Measurements from ENCODE around the gene SIX1.

Gene SIX1

DNA sequence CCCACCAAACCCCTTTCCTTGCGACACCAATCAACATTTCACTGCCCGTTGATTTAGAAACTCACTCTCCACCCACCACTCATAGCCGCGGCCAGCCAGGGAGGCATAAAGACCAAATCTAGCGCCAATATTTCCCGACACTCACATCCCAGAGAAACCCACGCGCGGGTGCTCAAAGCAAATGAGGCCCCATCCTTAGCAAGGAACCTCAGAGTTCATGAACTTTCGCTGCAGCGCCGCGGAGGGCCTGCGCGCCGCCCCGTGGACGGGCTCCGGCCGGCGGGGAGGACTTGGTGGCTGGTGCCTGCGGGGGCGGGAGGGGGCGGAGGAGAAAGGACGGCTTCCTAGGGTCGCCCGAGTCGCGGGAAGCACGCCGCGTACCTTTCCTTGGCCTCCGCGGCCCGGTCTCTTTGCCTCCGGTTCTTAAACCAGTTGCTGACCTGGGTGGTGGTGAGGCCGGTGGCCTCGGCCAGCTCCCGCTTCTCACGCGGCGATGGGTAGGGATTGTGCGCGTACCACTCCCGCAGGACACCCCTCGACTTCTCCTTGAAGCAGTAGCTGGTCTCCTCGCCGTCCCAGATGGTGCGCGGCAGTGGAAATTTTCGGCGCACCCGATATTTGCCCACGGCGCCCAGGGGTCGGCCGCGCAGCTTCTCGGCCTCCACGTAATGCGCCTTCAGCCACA is 886 bp downstream of the SIX1 start:
- H3K9me3 ChIP-seq (ENCODE audit: control insufficient read depth, insufficient read depth, low read depth, low read length): no peaks in the 10 kb centered on the region
- CTCF ChIA-PET: interaction anchor here (0.6 to 1.5 kb wide), 4 partner anchors 14 to 605 kb away, joined by 3 read pairs; no protein-coding TSS in a partner anchor
- H3K27ac ChIP-seq (ENCODE audit: extremely low read depth, low read depth, low read length): peak overlapping the region; percentile 97
- H3K36me3 ChIP-seq (ENCODE audit: control insufficient read depth in 2 of 2, insufficient read depth in 1 of 2, low read length in 2 of 2): peaks cover 13 to 26% of the 10 kb centered on the region in 2 experiments
- H3K4me1 ChIP-seq (ENCODE audit: control insufficient read depth, insufficient read depth, low read length): peaks cover 43% of the 10 kb centered on the region
- POLR2A ChIA-PET: interaction anchor here (0.9 to 3.8 kb wide), 5 partner anchors 11 to 333 kb away, joined by 3 to 62 read pairs (median 4); partner anchors contain the start of genes SIX4, SLC38A6 and TRMT5
- peak overlapping the region; percentile 72 for H3K4me3 ChIP-seq (ENCODE audit: low read depth, low read length)
- TF ChIP-seq ZNF654 (tag by site-specific recombination; IDR thresholded peaks at IDR 0.05; ENCODE audit: low read depth) (no peak), ZNF19 (tag by site-specific recombination; IDR thresholded peaks at IDR 0.05; ENCODE audit: low read depth) (no peak), ZNF423 (tag by site-specific recombination; IDR thresholded peaks at IDR 0.05) (no peak), GLIS1 (tag by site-specific recombination; IDR thresholded peaks at IDR 0.05) (peak; percentile 19), ZNF660 (tag by site-specific recombination; IDR thresholded peaks at IDR 0.05) (no peak), ZFHX2 (tag by site-specific recombination; conservative IDR thresholded peaks at IDR 0.05) (peak; percentile 83), ZXDB (tag by site-specific recombination; IDR thresholded peaks at IDR 0.05) (0 out of 2 replicates have a peak, but pooled peaks have one; percentile 14), ZNF548 (tag by site-specific recombination; IDR thresholded peaks at IDR 0.05) (no peak), SP3 (tag by site-specific recombination; IDR thresholded peaks at IDR 0.05) (no peak; the same call in 1 of the 2 replicates), ZNF629 (tag by site-specific recombination; IDR thresholded peaks at IDR 0.05) (no peak), ZNF514 (tag by site-specific recombination; IDR thresholded peaks at IDR 0.05) (no peak), ZNF248 (tag by site-specific recombination; IDR thresholded peaks at IDR 0.05) (no peak), ZNF211 (tag by site-specific recombination; IDR thresholded peaks at IDR 0.05; ENCODE audit: low read depth) (no peak), ZNF335 (tag by site-specific recombination; conservative IDR thresholded peaks at IDR 0.05) (peak; percentile 42; the same call in 1 of the 2 replicates), ZSCAN23 (tag by site-specific recombination; IDR thresholded peaks at IDR 0.05) (no peak), SP2 (tag by site-specific recombination; IDR thresholded peaks at IDR 0.05) (peak; percentile 54), ZNF404 (tag by site-specific recombination; IDR thresholded peaks at IDR 0.05) (no peak), ZNF416 (tag by site-specific recombination; IDR thresholded peaks at IDR 0.05) (no peak), KLF16 (tag by site-specific recombination; IDR thresholded peaks at IDR 0.05) (0 out of 2 replicates have a peak, but pooled peaks have one; percentile 18), ZNF324 (tag by site-specific recombination; IDR thresholded peaks at IDR 0.05) (no peak), EGR2 (tag by site-specific recombination; IDR thresholded peaks at IDR 0.05; ENCODE audit: low read depth) (peak; percentile 72), ZNF549 (tag by site-specific recombination; IDR thresholded peaks at IDR 0.05) (no peak), ZNF555 (tag by site-specific recombination; conservative IDR thresholded peaks at IDR 0.05) (no peak), ZNF341 (tag by site-specific recombination; IDR thresholded peaks at IDR 0.05; ENCODE audit: low read depth) (no peak), PRDM1 (tag by site-specific recombination; IDR thresholded peaks at IDR 0.05) (peak; percentile 92)
- TF ChIP-seq, protein P1, sequence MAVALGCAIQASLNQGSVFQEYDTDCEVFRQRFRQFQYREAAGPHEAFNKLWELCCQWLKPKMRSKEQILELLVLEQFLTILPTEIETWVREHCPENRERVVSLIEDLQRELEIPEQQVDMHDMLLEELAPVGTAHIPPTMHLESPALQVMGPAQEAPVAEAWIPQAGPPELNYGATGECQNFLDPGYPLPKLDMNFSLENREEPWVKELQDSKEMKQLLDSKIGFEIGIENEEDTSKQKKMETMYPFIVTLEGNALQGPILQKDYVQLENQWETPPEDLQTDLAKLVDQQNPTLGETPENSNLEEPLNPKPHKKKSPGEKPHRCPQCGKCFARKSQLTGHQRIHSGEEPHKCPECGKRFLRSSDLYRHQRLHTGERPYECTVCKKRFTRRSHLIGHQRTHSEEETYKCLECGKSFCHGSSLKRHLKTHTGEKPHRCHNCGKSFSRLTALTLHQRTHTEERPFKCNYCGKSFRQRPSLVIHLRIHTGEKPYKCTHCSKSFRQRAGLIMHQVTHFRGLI (tag by site-specific recombination; IDR thresholded peaks at IDR 0.05): no peak
- TF ChIP-seq, protein P2, sequence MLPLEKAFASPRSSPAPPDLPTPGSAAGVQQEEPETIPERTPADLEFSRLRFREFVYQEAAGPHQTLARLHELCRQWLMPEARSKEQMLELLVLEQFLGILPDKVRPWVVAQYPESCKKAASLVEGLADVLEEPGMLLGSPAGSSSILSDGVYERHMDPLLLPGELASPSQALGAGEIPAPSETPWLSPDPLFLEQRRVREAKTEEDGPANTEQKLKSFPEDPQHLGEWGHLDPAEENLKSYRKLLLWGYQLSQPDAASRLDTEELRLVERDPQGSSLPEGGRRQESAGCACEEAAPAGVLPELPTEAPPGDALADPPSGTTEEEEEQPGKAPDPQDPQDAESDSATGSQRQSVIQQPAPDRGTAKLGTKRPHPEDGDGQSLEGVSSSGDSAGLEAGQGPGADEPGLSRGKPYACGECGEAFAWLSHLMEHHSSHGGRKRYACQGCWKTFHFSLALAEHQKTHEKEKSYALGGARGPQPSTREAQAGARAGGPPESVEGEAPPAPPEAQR (tag by site-specific recombination; IDR thresholded peaks at IDR 0.05): no peak
- TF ChIP-seq, protein P3, sequence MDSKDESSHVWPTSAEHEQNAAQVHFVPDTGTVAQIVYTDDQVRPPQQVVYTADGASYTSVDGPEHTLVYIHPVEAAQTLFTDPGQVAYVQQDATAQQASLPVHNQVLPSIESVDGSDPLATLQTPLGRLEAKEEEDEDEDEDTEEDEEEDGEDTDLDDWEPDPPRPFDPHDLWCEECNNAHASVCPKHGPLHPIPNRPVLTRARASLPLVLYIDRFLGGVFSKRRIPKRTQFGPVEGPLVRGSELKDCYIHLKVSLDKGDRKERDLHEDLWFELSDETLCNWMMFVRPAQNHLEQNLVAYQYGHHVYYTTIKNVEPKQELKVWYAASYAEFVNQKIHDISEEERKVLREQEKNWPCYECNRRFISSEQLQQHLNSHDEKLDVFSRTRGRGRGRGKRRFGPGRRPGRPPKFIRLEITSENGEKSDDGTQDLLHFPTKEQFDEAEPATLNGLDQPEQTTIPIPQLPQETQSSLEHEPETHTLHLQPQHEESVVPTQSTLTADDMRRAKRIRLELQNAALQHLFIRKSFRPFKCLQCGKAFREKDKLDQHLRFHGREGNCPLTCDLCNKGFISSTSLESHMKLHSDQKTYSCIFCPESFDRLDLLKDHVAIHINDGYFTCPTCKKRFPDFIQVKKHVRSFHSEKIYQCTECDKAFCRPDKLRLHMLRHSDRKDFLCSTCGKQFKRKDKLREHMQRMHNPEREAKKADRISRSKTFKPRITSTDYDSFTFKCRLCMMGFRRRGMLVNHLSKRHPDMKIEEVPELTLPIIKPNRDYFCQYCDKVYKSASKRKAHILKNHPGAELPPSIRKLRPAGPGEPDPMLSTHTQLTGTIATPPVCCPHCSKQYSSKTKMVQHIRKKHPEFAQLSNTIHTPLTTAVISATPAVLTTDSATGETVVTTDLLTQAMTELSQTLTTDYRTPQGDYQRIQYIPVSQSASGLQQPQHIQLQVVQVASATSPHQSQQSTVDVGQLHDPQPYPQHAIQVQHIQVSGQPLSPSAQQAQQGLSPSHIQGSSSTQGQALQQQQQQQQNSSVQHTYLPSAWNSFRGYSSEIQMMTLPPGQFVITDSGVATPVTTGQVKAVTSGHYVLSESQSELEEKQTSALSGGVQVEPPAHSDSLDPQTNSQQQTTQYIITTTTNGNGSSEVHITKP (tag by site-specific recombination; IDR thresholded peaks at IDR 0.05): peak; percentile 51
- TF ChIP-seq, protein P4, sequence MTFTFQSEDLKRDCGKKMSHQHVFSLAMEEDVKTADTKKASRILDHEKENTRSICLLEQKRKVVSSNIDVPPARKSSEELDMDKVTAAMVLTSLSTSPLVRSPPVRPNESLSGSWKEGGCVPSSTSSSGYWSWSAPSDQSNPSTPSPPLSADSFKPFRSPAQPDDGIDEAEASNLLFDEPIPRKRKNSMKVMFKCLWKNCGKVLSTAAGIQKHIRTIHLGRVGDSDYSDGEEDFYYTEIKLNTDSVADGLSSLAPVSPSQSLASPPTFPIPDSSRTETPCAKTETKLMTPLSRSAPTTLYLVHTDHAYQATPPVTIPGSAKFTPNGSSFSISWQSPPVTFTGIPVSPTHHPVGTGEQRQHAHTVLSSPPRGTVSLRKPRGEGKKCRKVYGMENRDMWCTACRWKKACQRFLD (tag by site-specific recombination; IDR thresholded peaks at IDR 0.05): no peak
- TF ChIP-seq, protein P5, sequence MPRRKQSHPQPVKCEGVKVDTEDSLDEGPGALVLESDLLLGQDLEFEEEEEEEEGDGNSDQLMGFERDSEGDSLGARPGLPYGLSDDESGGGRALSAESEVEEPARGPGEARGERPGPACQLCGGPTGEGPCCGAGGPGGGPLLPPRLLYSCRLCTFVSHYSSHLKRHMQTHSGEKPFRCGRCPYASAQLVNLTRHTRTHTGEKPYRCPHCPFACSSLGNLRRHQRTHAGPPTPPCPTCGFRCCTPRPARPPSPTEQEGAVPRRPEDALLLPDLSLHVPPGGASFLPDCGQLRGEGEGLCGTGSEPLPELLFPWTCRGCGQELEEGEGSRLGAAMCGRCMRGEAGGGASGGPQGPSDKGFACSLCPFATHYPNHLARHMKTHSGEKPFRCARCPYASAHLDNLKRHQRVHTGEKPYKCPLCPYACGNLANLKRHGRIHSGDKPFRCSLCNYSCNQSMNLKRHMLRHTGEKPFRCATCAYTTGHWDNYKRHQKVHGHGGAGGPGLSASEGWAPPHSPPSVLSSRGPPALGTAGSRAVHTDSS (tag by site-specific recombination; IDR thresholded peaks at IDR 0.05): no peak
